Measurements from ENCODE around the gene LCE3B.

GRCh38 chr1:152626744-152627143, 13.1 kb downstream of the LCE3B start:
- TF ChIP-seq CTCF (IDR thresholded peaks at IDR 0.05) (no peak), POLR2A (IDR thresholded peaks at IDR 0.05) (no peak)
